ENCODE data around the gene TBC1D17.

Gene TBC1D17

DNA sequence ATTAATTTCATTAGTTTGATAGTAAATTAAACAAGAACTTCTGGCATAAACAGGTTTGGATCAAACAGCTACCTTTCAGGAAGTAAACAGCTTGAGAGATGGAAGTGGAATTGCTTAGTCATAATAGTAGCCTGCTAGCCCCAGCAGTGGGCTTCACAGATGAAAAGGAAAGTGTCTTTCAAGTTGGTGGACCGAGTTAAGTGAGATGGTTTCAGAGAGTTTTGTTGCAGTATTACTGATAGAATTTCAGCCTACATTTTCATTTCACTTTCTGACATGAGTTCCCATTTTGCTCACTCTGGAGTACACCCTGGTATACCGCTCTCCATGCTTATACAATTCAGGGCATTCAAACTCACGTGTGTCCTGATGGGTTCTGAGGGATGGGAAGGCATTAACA lies 28.6 kb upstream of the TBC1D17 start:
- no peak for DNase-seq (ENCODE audit: low read depth)

DNA sequence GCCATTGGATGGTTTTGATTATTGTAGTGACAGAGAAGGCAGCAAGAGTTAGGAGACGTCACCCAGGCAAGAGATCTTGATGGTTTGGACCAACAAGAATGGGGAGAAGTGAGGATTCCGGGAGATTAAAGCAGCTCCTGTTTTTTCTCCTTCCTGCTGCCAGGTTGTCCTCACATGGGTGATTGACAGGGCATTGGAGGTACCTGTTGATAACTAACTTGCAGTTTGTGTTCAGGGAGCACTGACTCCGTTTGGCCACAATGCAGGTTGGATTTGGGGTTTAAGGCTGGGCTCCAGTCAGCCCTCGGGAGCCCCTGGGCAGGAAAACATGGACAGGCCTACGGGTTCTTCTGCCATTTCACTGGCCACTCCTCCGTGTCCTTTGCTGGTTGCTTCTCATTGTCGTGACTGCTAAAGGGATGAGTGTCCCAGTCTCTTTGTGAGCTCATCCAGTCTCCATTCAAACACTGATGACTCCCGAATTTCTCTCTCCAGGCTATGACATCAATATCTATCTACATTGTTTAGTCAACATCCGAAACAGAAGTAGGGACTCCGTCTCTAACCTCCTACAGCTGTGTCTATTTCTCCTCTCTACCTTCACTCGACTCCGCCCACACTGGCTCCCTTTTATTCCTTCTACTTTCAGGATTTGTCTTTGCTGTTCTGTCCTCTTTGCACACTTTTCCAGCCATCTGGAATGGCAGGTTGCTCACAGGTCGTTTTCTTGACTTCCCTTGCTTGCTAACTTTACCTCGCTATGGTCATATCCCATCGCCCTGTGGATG lies 27.9 kb upstream of the TBC1D17 start:
- DNase-seq (ENCODE audit: low read depth): no peak

DNA sequence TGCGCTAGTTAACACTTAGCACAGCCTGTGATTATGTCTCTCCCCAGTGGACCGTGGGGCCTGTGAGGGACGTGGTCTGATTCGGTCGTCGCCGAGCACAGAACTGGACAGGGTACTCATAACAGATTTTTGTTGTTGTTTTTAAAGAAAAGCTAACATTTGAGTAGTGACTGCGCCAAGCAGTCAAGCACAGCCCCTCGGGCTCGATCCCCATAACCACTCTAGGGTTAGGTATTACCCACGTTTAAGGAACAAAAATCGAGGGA lies 27.3 kb upstream of the TBC1D17 start:
- no peak for DNase-seq (ENCODE audit: low read depth)

DNA sequence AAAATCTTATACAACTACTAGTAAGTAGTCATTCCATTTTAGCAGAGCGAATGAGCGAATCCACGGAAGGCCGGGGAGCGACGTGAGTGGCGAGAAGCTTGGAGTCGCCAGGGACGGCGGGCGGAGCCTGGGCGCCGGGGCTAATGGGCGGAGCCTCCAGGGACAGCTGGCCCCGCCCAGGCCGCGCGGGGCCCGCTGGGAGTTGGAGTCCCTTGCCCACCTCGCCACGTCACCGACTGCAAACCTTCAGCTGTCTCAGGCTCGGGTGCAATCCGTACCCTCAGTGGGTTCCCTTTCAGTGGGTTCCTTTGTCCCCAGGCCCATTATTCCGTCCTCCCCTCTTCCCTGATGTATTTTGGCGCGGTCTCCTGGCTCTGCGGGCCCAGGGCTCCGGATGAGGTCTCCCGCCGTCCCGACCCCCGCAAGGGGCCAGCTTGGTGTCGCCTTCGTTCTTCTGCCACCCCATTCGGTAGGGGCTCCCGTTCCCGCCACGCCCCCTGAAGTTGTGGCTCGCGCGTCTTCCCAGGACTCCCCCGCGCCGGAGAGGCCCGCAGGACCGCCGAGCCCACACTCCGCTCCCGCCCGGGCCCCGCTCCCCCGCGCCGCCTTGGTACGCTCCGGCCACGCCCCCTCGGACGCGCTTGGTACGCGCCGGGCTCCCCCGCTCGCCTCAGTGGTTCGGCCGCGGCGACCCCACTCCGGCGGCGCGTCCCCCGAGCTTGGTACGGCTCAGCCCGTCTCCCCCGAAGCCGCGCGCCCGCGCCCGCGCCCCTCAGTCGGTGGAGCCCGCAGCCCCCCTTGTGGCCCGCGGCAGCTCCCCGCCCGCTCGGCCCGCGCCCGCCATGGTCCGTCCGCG lies 26.8 kb upstream of the TBC1D17 start, which contains the start of gene PTOV1:
Gene PTOV1 (plus strand): TSS at position 673 of the 856 bp plus-strand sequence.
- peak; percentile 77 for DNase-seq (ENCODE audit: low read depth)

DNA sequence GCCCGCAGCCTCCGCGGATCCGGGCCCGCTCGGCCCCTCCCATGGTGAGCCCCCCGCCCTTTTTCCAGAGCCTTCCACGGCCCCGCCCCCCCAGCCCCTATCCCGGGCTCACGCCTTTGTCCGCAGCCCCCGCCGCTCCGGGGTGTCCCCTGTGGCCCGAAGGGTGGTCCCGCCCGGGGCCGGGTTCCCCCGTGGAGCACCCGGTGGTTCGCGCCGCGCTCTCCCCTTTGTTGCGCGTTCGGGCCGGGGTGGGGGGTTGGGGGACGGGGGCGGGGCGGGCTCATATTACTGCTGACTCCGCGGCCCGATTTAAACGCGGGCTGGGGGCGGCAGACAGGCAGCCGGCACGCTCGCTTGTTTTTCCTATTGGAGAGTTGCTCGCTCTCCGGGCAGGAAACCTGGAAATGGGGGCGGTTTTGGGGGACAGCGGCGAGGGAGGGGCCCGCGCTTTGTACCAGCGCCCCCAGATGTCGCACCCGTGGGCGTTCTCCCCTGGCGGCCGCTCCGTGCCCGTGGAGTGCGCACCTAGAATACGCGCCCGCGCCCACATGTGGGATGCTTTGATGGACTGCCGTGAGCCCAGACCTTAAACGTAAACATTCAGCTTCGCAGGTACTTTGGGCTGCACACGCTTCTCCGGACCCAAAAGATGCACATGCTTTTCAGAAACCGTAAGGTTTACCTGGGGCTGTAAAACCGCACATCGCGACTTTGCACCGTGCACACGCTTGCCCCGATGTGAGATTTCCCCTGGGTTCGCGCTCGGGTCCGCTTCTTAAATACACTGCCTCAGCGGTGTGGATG lies 25.8 kb upstream of the TBC1D17 start:
- no peak for DNase-seq (ENCODE audit: low read depth)

DNA sequence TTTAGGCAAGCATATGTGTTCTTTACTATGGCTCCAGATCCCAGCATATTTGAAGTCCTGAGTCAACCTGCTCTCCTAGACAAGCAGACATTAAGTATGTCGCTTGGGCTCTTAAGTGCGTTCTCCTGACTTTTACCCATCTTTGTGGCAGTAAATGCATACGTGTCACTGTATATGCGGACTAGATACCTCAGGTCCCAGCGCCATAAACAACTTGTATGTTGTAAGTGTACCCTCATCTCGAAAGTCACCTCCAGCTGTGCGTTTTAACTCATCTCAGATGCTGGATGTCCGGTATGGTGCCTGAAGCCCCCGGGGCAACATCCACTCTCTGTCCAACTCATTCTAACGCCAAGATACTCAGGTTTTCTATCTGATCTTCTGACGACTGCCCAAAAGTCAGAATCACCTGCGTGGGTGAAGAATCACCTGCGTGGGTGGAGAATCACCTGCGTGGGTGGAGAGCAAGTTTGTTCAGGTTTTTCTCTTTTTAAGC lies 24.8 kb upstream of the TBC1D17 start:
- no peak for DNase-seq (ENCODE audit: low read depth)

DNA sequence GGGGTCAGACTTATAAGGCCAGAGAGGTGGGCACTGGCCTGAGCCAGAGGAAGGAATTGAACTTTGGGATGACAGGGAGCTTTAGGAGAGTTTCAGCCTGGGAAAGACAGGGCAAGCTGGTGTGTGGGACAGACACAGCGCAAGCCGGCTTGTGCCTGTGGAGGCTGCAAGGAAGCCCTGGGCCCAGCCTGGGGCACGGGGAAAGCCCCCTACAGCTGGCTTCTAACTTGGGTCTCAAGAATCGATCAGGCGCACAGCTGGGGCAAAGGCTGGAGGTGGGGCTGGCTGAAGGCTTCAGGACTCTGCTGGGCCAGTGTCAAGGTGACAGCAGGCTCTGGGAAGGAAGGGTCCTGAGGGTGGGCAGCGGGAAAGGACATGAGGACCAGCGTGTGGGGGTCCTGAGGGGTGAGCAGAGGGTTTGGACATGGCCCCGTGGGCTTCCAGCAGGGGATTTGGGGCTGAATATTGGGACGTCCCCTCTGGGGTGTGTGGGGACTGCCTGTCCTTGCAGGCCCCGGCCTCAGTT lies 23.6 kb upstream of the TBC1D17 start:
- DNase-seq (ENCODE audit: low read depth): no peak

DNA sequence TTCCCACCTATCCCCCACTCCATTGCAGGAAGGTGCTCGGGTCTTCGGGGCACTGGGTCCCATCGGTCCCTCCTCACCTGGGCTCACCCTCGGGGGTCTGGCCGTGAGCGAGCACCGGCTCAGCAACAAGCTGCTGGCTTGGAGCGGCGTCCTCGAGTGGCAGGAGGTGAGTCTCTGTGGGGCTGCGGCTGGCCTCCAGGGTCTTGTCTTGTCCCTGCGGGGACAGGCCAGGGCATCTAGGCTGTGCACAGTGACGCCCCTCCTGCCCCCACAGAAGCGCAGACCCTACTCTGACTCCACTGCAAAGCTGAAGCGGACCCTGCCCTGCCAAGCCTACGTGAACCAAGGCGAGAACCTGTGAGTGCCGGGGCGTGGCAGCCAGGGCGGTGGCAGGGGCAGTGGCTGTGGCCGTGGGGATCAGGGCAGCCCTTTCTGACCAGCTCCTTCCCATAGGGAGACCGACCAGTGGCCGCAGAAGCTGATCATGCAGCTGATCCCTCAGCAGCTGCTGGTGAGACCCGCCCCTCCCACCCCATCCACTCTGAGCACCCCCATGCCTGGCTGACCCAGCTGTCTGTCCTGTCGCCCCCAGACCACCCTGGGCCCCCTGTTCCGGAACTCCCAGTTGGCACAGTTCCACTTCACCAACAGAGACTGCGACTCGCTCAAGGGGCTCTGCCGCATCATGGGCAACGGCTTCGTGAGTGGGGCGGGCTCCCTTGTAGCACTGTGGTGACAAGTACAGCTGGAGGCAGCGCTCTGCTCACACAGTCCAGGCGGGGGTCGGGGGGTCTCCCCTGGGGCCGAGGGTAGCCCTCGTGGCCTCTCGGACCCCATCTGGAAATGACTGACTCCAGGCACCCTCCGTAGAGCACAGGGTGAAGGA lies 22.9 kb upstream of the TBC1D17 start:
- DNase-seq (ENCODE audit: low read depth): no peak

DNA sequence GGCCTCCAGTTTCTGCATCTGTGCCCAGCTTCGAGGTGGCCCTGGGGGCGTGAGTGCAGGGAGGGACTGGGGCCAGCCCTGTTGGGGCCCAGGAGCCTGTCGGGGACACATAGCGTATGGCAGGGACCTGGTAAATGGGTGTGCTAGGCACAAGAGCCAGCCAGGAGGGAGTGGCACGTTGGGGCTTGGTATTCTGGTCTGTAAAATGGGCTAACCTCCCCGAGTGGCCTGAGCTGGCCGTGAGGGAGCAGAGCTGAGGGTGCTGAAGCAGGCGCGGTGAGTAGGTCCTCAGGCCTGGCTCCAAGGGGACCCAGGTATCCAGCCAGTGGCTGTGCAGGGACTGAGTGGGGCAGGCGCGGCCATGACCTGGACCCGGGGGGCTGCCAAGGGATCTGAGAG lies 22.2 kb upstream of the TBC1D17 start:
- no peak for DNase-seq (ENCODE audit: low read depth)

DNA sequence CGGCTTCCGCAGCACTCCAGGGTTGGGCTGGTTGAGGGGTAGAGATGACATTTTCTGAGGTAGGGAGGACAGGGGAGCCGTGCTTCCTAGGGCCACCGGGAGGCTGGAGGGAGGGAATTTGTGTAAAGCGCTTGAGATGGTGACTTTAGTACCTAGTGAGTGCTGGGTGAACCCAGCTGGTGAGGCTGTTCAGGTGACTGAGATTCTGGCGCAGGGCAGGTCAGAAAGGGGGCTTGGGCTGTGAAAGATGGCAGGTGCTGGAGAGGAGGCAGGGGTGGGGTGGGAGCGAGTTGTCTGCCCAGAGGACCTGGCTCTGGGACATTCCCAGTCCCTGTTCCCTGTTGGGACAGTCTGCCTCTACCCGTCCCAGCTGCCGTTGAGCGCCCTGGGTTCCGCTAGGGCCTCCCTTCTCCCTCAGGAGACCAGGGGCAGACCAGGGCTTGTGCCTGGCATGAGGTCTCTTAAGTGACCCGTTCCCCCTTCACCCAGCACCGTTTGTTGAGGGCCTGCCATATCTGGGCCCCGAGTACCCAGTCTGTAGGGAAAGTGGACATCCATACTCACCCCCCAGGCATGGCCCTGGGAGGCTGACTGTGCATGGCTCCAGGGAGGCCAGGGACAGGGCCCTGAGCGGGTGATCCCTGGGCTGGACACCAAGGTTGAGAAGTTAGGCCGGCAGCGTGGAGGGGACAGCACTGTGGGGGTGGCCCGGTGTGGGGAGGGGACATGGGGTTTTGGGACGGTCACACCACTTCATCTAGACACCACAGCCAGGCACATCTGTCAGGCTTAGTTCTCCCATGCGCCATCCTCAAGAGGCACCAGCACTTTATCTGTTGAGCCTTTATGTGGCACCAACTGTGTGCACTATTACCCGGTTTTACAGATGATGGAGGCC lies 21.6 kb upstream of the TBC1D17 start:
- no peak for DNase-seq (ENCODE audit: low read depth)

DNA sequence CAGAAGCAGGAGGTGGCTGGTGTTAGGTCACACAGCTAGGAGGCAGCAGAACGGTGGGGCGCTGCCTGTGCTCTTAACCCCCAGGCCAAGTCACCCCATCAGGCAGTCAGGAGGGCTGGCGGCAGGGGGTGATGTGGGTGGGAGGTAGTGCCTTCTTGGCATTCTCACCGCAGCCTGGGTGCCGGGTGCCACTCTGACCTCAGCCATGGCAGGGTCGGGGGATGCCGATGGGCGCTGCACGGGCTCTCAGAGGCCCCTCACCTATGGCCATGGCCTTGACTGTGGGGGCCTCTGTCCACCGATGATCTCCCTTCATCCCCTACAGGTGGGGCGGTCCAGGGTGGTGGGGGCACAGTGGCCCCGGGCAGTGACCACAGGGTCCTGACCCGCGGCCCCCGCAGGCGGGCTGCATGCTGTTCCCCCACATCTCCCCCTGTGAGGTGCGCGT lies 20.9 kb upstream of the TBC1D17 start:
- no peak for DNase-seq (ENCODE audit: low read depth)

DNA sequence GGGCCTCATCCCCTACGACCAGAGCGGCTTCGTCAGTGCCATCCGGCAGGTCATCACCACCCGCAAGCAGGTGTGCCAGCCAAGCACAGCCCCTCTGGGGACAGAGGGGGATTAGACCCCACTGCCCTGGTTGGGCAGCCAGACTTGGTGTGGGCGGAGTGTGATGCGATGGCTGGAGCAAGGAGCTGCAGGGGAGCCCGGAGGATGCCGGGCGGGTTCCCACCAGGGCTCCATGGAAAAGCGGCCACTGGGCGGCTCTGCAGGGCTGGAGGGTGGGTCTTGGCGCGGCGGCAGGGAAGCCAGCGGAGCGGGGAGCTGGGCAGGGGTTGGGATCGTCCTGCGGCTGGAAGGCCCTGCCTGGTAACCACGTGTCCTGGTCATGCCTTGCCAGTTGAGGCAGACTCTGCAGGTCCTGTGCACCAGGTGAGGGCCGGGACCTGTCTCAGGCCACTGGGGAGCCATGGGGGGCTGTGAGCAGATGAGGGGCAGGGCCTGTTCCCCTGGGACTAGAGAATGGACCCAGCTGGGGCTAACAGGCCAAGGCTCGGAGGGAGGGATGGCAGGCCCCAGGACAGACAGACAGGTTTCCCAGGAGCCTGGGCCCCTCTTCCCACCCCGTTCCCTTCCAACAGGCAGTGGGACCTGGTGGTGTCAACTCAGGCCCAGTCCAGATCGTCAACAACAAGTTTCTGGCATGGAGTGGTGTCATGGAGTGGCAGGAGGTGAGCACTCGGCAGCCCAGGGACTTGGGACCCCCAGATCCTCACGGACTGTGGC lies 20.3 kb upstream of the TBC1D17 start:
- no peak for DNase-seq (ENCODE audit: low read depth)

DNA sequence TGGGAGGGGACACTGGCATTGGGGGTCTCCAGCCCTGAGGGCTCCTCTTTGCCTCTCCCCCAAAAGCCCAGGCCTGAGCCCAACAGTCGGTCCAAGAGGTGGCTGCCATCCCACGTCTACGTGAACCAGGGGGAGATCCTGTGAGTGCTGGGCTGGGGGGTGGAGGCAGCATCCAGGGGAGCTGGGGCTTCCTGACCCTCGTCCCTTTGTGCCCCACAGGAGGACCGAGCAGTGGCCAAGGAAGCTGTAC lies 19.7 kb upstream of the TBC1D17 start:
- no peak for DNase-seq (ENCODE audit: low read depth)

DNA sequence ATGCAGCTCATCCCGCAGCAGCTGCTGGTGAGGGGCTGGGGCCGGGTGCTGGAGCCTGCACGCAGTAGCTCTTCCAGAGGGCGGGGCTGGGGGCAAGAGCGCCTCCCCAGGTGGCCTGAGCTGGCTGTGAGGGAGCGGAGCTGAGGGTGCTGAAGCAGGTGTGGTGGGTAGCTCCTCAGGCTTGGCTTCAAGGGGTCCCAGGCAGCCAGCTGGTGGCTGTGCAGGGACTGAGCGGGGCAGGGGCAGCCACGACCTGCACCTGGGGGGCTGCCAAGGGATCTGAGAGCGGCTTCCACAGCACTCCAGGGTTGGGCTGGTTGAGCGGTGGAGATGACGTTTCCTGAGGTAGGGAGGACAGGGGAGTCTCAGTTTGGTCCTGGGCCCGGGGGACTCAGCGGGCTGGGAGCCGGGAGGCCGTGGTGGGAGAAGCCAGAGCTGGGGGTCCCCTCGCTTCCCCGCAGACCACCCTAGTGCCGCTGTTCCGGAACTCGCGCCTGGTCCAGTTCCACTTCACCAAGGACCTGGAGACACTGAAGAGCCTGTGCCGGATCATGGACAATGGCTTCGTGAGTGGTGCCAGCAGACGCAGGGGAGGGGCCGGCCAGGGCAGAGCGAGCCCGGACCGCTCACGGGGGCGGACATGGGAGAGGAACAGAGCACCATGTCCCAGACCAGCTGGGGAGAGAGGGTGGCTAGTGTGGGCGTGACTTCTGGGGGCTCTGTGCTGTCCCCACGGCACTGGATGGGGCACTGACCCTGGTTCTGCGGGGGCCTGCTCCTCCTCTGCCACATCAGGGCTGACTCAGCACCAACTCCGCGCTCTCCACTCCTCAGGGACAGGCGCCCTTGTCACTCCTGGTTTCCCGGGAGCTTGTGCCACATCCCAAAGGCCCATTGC lies 19.2 kb upstream of the TBC1D17 start:
- no peak for DNase-seq (ENCODE audit: low read depth)

DNA sequence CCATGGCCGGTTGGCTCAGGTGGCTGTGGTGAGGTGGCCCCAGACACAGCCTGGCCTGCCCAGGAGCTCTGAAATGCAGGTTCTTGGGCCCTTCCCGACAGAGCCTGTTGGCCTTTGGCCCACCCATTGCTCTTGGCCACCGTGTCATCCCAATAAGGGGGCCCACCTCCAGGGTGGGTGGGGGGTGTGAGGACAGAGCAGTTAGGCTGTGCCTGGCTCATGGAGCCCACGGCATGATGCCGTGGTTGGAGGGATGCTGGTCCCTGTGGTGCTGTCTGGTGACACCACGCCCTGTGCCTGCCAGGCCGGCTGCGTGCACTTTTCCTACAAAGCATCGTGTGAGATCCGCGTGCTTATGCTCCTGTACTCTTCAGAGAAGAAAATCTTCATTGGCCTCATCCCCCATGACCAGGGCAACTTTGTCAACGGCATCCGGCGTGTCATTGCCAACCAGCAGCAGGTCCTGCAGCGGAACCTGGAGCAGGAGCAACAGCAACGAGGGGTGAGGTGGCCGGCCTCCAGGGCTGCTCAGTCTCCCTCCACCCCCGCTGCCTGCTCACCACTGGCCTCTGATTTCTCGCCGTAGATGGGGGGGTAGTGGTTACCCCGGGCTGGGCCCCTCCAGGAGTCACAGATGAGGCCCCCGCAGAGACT lies 17.7 kb upstream of the TBC1D17 start:
- no peak for DNase-seq (ENCODE audit: low read depth)

DNA sequence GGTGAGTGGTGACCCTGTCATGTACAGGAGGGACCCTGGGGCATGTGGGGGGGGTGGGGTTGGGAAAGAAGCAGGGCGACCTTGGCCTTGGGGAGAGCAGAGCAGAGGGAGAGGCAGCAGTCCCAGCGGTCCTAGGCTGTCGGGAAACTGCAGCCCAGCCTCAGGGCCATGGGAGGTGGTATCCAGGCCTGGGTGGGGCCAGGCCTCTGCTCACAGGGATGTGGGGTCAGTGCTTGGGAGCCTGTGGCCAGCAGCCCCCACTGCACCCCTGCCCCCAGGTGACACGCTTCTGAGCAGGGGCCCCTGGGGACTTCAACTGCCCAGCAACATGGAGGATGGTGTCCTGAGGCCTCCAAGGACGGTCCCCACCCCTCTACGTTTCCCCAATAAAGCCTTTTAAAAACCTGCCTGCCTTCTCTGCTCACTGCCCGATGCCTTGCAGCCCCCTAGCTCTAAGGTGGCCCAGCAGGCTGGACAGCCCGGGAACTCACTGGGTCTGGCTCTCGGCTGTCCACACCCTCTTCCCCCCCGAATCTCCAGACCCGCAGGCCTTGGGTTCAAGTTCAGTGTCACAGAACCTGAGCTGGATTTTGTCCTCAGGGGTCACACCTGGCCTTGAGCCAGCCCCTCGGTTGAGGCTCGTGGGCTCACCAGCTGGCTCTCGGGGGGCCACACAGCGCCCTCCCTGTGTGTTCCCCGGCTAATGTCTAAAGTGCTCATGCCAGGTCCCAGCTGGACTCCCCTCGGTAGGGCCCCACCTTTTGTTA lies 17.0 kb upstream of the TBC1D17 start:
- DNase-seq (ENCODE audit: low read depth): no peak

DNA sequence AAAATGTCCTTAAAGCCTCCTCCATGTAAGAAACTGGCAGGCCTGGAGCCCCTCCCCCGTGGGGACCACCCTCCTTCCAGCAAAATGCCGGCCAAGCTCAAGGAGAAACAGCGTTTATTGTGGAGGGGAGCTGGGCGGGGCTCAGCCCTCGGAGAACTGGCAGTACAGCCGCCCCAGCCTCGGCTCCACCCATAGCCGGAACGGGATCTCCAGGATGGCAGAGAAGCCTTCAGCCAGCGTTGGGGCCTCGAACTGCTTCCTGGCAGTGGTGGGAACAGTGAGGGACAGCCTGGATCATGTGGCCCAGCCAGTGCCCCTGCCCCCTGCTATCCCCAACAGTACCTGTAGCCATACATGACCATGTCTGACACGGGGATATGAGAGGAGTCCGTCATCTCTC lies 16.4 kb upstream of the TBC1D17 start:
- DNase-seq (ENCODE audit: low read depth): no peak

Measured in stimulated activated CD8-positive, alpha-beta memory T cell treated with anti-CD3 and anti-CD28 coated beads, Interleukin-12 subunit alpha, Interleukin-12 subunit beta, amount 100 ng/mL, for 4 hours (primary cell).